ENCODE measurements around the gene FAM107B.
"Not testable (repeated sequence)": the region's sequence is repeated elsewhere in the genome, so short reads cannot be mapped to it uniquely, and the experiment has no call there.

FAM107B gene

GRCh38 chr10:14693891-14694290 is 80.8 kb downstream of the FAM107B start:
- no peak overlapping the region for H3K4me3 ChIP-seq (ENCODE audit: low read depth, low read length)
- no peak for DNase-seq (ENCODE audit: low read depth, low spot score)
- in situ Hi-C loops (cut with HindIII; ENCODE audit: low sequenced_read_pairs) = no loop called here
- TF ChIP-seq CTCF (IDR thresholded peaks at IDR 0.05; ENCODE audit: low read depth, low read length) = no peak

GRCh38 chr10:14692344-14693076 is 82.2 kb downstream of the FAM107B start:
- no peak overlapping the region for H3K4me3 ChIP-seq (ENCODE audit: low read depth, low read length)
- no peak for DNase-seq (ENCODE audit: low read depth, low spot score)
- in situ Hi-C loops (cut with HindIII; ENCODE audit: low sequenced_read_pairs) = no loop called here
- TF ChIP-seq CTCF (IDR thresholded peaks at IDR 0.05; ENCODE audit: low read depth, low read length) = no peak

- no peak for TF ChIP-seq CTCF (IDR thresholded peaks at IDR 0.05; ENCODE audit: low read depth, low read length)
- in situ Hi-C loops (cut with HindIII; ENCODE audit: low sequenced_read_pairs) = no loop called here
- no peak overlapping the region for H3K4me3 ChIP-seq (ENCODE audit: low read depth, low read length)
- DNase-seq (ENCODE audit: low read depth, low spot score) = no peak
These were observed 83.3 kb downstream of the FAM107B start for GRCh38 chr10:14691359-14691758.

GRCh38 chr10:14688606-14689005 is 86.1 kb downstream of the FAM107B start:
- TF ChIP-seq CTCF (IDR thresholded peaks at IDR 0.05; ENCODE audit: low read depth, low read length) = no peak
- no peak overlapping the region for H3K4me3 ChIP-seq (ENCODE audit: low read depth, low read length)
- DNase-seq (ENCODE audit: low read depth, low spot score) = peak; percentile 64
- in situ Hi-C loops (cut with HindIII; ENCODE audit: low sequenced_read_pairs) = no loop called here

GRCh38 chr10:14688189-14688588 is 86.5 kb downstream of the FAM107B start:
- H3K4me3 ChIP-seq (ENCODE audit: low read depth, low read length); DNase-seq (ENCODE audit: low read depth, low spot score); in situ Hi-C loops (cut with HindIII; ENCODE audit: low sequenced_read_pairs): not testable (repeated sequence)

- TF ChIP-seq CTCF (IDR thresholded peaks at IDR 0.05; ENCODE audit: low read depth, low read length) = no peak
- in situ Hi-C loops (cut with HindIII; ENCODE audit: low sequenced_read_pairs) = no loop called here
- no peak for DNase-seq (ENCODE audit: low read depth, low spot score)
- no peak overlapping the region for H3K4me3 ChIP-seq (ENCODE audit: low read depth, low read length)
These were observed 87.4 kb downstream of the FAM107B start for GRCh38 chr10:14687340-14687739.

GRCh38 chr10:14686356-14686755 is 88.3 kb downstream of the FAM107B start:
- no peak for DNase-seq (ENCODE audit: low read depth, low spot score)
- TF ChIP-seq CTCF (IDR thresholded peaks at IDR 0.05; ENCODE audit: low read depth, low read length) = no peak
- H3K4me3 ChIP-seq (ENCODE audit: low read depth, low read length) = no peak overlapping the region
- in situ Hi-C loops (cut with HindIII; ENCODE audit: low sequenced_read_pairs) = no loop called here
